ENCODE data around the gene ENO3. TPM values are rescaled to one million over a fixed set of nuclear protein-coding genes. Genes with fewer than 3 reads are reported as not detected.

The ENO3 gene
- total RNA-seq, 4 donors from 2014 or later, result 2.8 to 3.7 (median 3.6) TPM; not detected in 1

DNA sequence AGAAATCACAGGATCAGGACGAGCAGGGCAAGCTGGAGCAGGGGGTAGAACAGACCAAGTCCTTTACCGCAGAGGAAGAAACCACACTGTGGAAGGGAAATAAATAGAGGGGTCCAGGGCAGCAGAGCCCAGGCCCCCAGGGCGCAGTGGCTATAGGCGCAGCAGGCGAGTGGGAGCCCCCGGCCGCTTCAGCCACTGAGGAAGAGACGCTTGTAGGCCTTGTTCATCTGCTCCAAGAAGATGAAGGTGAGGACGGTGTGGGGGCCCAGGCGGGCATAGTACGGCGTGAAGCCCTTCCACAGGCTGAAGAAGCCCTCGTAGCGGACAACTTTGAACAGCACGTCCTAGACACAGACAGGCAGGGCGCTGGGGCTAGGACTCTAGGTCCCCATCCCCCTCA, 13.4 kb upstream of the ENO3 start:
- no peaks in the 10 kb centered on the region for H3K36me3 ChIP-seq
- intact Hi-C loops (cut with DNase I; ENCODE audit: low total_unique reads), result no loop called here
- H3K27me3 ChIP-seq, result no peaks in the 10 kb centered on the region
- peaks cover 12% of the 10 kb centered on the region in 2 donors for H3K4me1 ChIP-seq
- TF ChIP-seq CTCF (IDR thresholded peaks at IDR 0.05), result no peak
- TF ChIP-seq POLR2A (IDR thresholded peaks at IDR 0.05), result no peak
- H3K27ac ChIP-seq, result no peak overlapping the region
- no peak overlapping the region for H3K4me3 ChIP-seq
- no peak for DNase-seq
- H3K9me3 ChIP-seq, result no peaks in the 10 kb centered on the region

- DNase-seq, result no peak
- peaks cover 12% of the 10 kb centered on the region in 2 donors for H3K4me1 ChIP-seq
- no peaks in the 10 kb centered on the region for H3K36me3 ChIP-seq
- no peaks in the 10 kb centered on the region for H3K27me3 ChIP-seq
- H3K27ac ChIP-seq, result peak overlapping the region in 1 of 2 donors; percentile 98
- no peak overlapping the region for H3K4me3 ChIP-seq
- TF ChIP-seq POLR2A (IDR thresholded peaks at IDR 0.05) (no peak), CTCF (IDR thresholded peaks at IDR 0.05) (no peak)
- intact Hi-C loops (cut with DNase I; ENCODE audit: low total_unique reads), result no loop called here
- H3K9me3 ChIP-seq, result no peaks in the 10 kb centered on the region
Observed at GRCh38 chr17:4938069-4938491, 12.8 kb upstream of the ENO3 start.

GRCh38 chr17:4938688-4939545, 12.0 kb upstream of the ENO3 start:
- no peaks in the 10 kb centered on the region for H3K9me3 ChIP-seq
- H3K4me3 ChIP-seq, result peak overlapping the region; percentile 90 to 92
- no peaks in the 10 kb centered on the region for H3K27me3 ChIP-seq
- DNase-seq, result no peak
- H3K36me3 ChIP-seq, result no peaks in the 10 kb centered on the region
- no peak for TF ChIP-seq CTCF (IDR thresholded peaks at IDR 0.05)
- no peak for TF ChIP-seq POLR2A (IDR thresholded peaks at IDR 0.05)
- H3K4me1 ChIP-seq, result peaks cover 12% of the 10 kb centered on the region in 2 donors
- intact Hi-C loops (cut with DNase I; ENCODE audit: low total_unique reads), result no loop called here
- peak overlapping the region; percentile 95 to 98 for H3K27ac ChIP-seq

DNA sequence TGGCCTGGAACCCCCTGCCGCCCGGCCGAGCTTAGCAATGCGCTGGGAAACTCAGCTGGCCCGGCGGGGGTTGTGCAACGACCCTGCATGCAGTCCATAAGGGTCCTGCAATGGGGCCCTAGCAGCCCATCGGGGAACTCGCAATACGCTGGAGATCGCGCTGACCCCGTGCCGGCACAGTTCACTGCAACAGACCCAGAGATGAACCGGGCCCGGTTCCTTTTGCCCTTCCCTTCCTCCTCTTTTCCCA, 11.4 kb upstream of the ENO3 start:
- Histone ChIP-seq H3K4me3 (peak overlapping the region; percentile 90 to 92), H3K4me1 (peaks cover 12% of the 10 kb centered on the region in 2 donors), H3K27me3 (no peaks in the 10 kb centered on the region), H3K36me3 (no peaks in the 10 kb centered on the region), H3K9me3 (no peaks in the 10 kb centered on the region), H3K27ac (peak overlapping the region; percentile 95 to 98)
- no peak for DNase-seq
- intact Hi-C loops (cut with DNase I; ENCODE audit: low total_unique reads), result no loop called here
- no peak for TF ChIP-seq CTCF (IDR thresholded peaks at IDR 0.05)
- TF ChIP-seq POLR2A (IDR thresholded peaks at IDR 0.05), result no peak

DNA sequence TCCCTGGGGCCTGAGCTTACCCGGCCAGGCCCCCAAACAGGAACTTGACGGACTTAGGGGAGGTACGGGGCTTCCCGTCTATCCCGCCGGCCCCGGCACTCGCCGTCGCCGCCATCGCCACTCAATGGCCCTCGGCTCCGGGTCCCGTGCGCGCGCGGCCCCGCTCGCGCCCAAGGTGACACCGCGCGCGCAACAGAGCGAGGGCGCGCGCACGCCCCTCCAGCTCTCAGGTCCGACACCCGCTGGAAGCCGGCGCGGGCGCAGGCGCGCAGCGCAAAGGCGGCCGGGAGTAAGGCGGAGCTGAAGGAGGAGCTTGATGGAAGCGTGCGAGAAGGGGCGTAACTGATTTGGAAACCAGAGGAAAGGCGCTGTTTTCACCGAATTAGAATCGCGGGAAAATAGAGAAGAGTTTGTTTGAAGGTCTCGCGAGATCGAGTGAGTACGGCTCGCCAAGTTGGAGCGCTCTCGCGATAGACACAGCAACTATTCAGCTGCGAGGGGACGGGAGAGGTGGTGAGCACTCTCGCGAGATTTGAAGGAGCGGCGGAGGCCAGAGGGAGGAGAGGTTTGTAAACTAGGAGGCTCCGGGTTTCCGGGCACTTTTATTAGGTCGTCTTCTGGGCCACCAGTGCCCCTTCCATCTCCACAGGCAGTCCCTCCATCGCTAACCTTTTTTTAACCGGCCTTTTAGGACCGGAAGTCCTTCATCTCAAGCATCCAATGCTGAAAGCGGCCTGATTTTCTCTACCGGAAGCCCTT, 10.9 kb upstream of the ENO3 start, which contains the start of the genes RNF167 and SLC25A11:
RNF167 (plus strand) TSS at position 473 of the 759 bp plus-strand sequence. CDS start 642 bp downstream, outside the sequence.
SLC25A11 (minus strand) TSS at position 251 of the 759 bp plus-strand sequence; CDS start at position 115, 136 bp downstream.
- Histone ChIP-seq H3K36me3 (no peaks in the 10 kb centered on the region), H3K4me3 (peak within 1 kb of the TSS; percentile 90 to 92), H3K4me1 (peaks cover 12 to 14% of the 10 kb centered on the region in 2 donors), H3K27me3 (no peaks in the 10 kb centered on the region), H3K27ac (peak within 1 kb of the TSS; percentile 95 to 98), H3K9me3 (no peaks in the 10 kb centered on the region)
- peak; percentile 37 to 77 for TF ChIP-seq POLR2A (IDR thresholded peaks at IDR 0.05)
- peak in 1 of 4 experiments; percentile 35 for TF ChIP-seq CTCF (IDR thresholded peaks at IDR 0.05)
- DNase-seq, result peak; percentile 97 to 98
- intact Hi-C loops (cut with DNase I; ENCODE audit: low total_unique reads), result no loop called here
